HG03354 (cell line): Measurements from ENCODE around the gene PTPRN2.
"Not testable (repeated sequence)": the region's sequence is repeated elsewhere in the genome, so short reads cannot be mapped to it uniquely, and the experiment has no call there.

Experiments used
- ATAC-seq: cut with Tn5 transposase; IDR thresholded peaks from one replicate; pipeline ENCODE4 v1.9.1; 2021; ENCODE audit warnings: mild to moderate bottlenecking; ENCODE audit not compliant: unreplicated experiment, poor library complexity, severe bottlenecking

The PTPRN2 gene

GRCh38 chr7:157737151-157738065, 850.2 kb downstream of the PTPRN2 start:
- ATAC-seq = no peak

DNA sequence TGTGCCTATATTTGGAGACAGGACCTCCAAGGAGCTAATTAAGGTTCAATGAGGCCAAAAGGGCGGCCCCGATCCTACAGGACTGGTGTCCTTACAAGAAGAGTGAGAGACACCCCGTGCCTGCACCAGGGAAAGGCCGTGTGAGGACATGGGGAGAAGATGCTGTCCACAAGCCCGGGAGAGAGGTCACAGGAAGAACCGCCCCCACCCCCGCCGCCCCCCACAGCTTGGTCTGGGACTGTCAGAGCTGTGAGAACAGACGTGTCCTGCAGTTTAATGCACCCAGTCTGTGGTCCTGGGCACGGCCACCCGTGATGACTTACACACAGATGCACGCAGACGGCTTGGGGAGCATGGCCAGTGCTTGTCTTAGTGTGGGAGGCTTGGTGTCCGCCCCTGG, 851.3 kb downstream of the PTPRN2 start:
- ATAC-seq = no peak

- ATAC-seq = no peak
Measured at GRCh38 chr7:157735826-157736225, 851.8 kb downstream of the PTPRN2 start.

GRCh38 chr7:157734676-157735640, 852.7 kb downstream of the PTPRN2 start:
- ATAC-seq = no peak

DNA sequence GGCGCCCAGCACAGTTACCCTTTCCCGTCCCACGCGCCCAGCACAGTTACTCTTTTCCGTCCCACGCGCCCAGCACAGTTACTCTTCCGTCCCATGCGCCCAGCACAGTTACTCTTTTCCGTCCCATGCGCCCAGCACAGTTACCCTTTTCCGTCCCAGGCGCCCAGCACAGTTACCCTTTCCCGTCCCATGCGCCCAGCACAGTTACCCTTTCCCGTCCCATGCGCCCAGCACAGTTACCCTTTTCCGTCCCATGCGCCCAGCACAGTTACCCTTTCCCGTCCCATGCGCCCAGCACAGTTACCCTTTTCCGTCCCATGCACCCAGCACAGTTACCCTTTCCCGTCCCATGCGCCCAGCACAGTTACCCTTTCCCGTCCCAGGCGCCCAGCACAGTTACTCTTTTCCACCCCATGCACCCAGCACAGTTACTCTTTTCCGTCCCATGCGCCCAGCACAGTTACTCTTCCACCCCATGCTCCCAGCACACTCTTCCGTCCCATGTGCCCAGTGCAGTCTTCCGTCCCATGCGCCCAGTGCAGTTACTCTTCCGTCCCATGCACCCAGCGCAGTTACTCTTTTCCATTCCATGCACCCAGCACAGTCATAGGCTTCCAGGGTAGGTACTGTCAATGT, 853.7 kb downstream of the PTPRN2 start:
- ATAC-seq = not testable (repeated sequence)

DNA sequence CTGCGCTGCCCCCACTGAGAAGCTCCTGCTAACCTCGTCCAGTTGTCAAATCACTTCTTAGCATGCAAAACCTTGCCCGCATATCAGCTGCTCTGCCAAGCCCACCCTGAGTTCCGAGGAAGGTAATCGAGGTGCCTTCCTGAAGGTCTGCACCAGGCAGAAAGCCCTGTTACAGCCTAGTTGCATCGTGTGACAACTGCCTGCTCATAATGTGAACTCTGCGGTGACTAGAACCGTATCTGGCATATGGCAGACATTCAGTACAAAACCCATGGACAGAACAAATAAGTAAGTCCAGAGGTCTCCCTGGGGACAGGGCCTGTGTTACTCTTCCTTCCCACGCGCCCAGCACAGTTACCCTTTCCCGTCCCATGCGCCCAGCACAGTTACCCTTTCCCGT, 856.5 kb downstream of the PTPRN2 start:
- ATAC-seq = no peak

DNA sequence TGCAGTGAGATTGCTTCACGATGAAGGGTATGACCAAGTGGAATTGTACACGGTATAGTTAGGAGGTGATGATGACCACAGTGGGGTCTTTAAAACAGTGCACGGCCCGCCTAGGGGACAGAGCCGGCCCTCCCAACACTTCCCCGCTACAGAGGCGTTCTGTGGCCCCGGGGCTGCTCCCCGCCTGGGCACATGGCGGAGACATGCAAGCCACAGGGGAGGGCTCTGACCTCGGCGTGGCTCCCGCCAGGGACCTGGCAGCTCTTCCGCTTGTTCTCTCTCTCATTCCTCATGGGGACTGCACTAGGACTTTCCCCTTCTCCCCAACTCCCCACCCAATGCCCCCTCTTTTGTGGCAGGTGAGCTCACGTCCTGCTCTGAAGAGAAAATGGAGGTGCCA, 857.0 kb downstream of the PTPRN2 start:
- ATAC-seq = no peak

GRCh38 chr7:157729566-157729965, 858.1 kb downstream of the PTPRN2 start:
- ATAC-seq = no peak

DNA sequence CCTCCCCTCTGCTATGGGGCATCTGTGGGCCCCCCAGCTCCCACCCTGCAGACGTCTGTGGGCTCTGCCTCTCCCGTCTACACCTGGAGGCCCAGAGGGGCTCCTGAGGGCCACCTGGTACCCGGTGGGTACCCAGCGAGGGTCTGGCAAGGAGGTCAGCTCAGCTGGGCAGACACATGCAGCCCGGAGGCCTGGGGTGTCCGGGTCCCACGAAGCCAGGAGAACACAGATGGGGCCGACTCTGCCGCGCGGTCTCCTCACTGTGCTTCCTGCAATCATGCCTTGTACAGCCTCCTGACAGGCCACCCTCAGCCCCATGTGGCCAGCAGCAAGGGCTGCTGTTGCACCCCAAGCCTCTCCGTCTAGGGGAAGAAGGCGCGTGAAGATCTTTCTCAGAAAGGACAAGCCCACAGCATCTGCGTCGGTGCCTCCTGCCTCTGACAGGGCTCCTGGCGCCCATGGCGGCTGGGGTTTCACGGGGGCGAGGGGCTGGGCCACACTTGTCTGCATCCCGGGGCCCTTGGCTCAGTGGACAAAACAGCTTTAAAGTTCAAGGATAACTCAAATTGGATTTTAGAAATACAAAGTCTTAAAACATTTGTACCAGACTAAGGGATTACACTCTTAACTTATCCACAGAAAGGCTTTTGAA, 859.5 kb downstream of the PTPRN2 start:
- no peak for ATAC-seq

GRCh38 chr7:157726764-157727163, 860.9 kb downstream of the PTPRN2 start:
- no peak for ATAC-seq

GRCh38 chr7:157725312-157725711, 862.3 kb downstream of the PTPRN2 start:
- not testable (repeated sequence) for ATAC-seq

DNA sequence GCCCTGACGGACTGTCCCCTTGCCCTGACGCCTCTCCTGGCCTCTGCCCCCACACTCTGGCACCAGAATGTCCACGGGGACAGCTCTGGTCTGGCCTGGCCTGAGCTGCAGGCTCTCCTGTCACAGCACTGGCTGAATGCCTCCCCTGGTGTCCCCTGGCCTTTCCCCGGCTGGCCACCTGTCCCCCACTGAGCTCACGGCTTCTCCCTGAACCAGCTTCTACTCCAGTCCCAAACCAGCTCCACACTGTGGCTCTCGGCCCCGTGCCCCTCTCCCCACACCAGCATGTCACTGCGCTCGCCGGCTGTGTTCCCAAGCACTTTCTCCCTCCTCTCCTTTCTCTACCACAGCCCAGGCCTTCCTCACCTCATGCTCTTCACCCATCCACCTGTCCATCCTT, 864.4 kb downstream of the PTPRN2 start:
- no peak for ATAC-seq

GRCh38 chr7:157722137-157723060, 865.2 kb downstream of the PTPRN2 start:
- ATAC-seq = no peak

- no peak for ATAC-seq
Measured at GRCh38 chr7:157721468-157722136, 866.0 kb downstream of the PTPRN2 start.

DNA sequence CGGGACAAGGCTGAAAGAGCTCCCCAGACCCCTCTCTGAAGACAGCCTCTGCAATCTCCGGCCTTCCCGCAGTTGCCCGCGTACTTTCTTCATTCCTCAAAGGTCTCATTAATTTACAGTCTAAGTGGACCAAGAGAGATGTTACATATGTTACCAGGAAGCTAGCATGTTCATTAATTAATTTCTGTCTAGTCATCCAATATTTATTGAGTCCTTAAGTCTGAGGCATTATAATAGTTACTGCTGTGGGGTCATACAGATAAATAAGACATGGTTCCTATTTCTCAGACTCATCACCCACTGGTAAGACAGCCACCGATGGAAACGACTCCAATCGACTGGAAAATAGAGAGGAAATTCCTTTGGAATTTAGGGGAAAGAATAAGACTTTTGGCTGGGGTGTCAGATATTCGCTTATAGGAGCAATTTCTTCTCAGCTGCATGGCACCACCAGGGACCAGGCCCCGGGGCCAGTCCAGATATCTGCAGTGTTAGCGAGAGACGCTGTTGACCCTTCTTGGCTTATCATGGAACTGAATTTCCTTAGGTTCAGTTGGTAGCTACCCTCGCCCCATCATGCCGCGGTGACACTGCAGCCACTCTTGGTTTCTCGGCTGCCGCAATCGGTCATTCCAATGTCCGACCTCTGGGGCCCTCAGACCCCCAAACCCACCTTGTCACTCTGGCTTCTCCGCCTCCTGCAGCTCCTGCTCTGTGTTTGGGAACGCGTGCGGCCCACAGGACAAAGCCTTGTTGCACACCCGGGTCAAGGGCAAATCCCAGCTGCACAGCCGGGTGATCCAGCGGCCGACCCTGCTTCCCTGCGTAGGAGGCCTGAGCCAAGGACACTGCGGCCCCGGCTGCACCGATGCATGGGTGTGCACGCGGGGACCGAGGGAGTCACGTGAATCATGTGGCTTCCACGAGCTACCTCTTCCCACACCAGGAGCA, 867.6 kb downstream of the PTPRN2 start:
- ATAC-seq = no peak

- ATAC-seq = no peak
Measured at GRCh38 chr7:157719008-157719682, 868.5 kb downstream of the PTPRN2 start.
